AG10803 (cell line): ENCODE measurements around the gene PKP2.
A peak's percentile ranks its signal among the peaks of the same experiment; 100 is the strongest.
"Not testable (repeated sequence)": the region's sequence is repeated elsewhere in the genome, so short reads cannot be mapped to it uniquely, and the experiment has no call there.

ENCODE experiments used
- DNase-seq: peaks from one replicate; pipeline ENCODE4 v3.0.0; 2010; ENCODE audit warnings: low read depth
- H3K4me3 ChIP-seq: 2 replicates; pipeline ENCODE4 v1.5.1; 2011; ENCODE audit warnings: mild to moderate bottlenecking, low read length, control low read depth
- CTCF ChIP-seq: conservative IDR thresholded peaks from 2 replicates; pipeline ENCODE4 v1.5.1; 2011; ENCODE audit warnings: mild to moderate bottlenecking, low read length, control low read depth, inconsistent platforms

The PKP2 gene

GRCh38 chr12:32877601-32878459 lies 18.7 kb downstream of the PKP2 start:
- no peak for TF ChIP-seq CTCF
- H3K4me3 ChIP-seq = no peak overlapping the region
- peak; percentile 5 for DNase-seq

- no peak for DNase-seq
- TF ChIP-seq CTCF = no peak
- H3K4me3 ChIP-seq = no peak overlapping the region
These were observed 20.6 kb downstream of the PKP2 start for GRCh38 chr12:32876004-32876403.

- H3K4me3 ChIP-seq = no peak overlapping the region
- TF ChIP-seq CTCF = no peak
- DNase-seq = no peak
These were observed 21.6 kb downstream of the PKP2 start for GRCh38 chr12:32874975-32875374.

GRCh38 chr12:32874078-32874477 lies 22.5 kb downstream of the PKP2 start:
- no peak for DNase-seq
- H3K4me3 ChIP-seq = no peak overlapping the region
- TF ChIP-seq CTCF = no peak

GRCh38 chr12:32872416-32872815 lies 24.2 kb downstream of the PKP2 start:
- not testable (repeated sequence) for DNase-seq, H3K4me3 ChIP-seq

- TF ChIP-seq CTCF = no peak
- no peak overlapping the region for H3K4me3 ChIP-seq
- DNase-seq = no peak
These were observed 25.9 kb downstream of the PKP2 start for GRCh38 chr12:32870716-32871115.

- TF ChIP-seq CTCF = no peak
- H3K4me3 ChIP-seq = no peak overlapping the region
- no peak for DNase-seq
These were observed 27.7 kb downstream of the PKP2 start for GRCh38 chr12:32868885-32869284.
